Natural killer cell (primary cell): Measurements from ENCODE around the gene ETV6. TPM values are rescaled to one million over a fixed set of nuclear protein-coding genes. Genes with fewer than 3 reads are reported as not detected.

ENCODE experiments used
- ATAC-seq, 3 donors: fragments of 150-1000 bp in 2 of 3; fragments of 200-7000 bp in 1 of 3; cut with Tn5 transposase; 1 replicate in 1 of 3; 2 replicates in 2 of 3; pipeline ENCODE4 v1.10.0; 2021; ENCODE audit warnings: mild to moderate bottlenecking in 2 of 3, moderate library complexity in 2 of 3
- DNase-seq, 2 donors: peaks; one replicate each; pipeline versions ENCODE4 v3.0.0 to v3.0.0-alpha.2; 2013 to 2021; ENCODE audit warnings: mixed read lengths in 1 of 2
- H3K27ac ChIP-seq: one replicate; pipeline ENCODE4 v1.5.1; 2013; ENCODE audit warnings: mild to moderate bottlenecking, low read length
- H3K27me3 ChIP-seq: one replicate; pipeline ENCODE4 v1.6.1; 2013; ENCODE audit warnings: low read length; ENCODE audit not compliant: control insufficient read depth, insufficient read depth
- H3K36me3 ChIP-seq: one replicate; pipeline ENCODE4 v1.6.1; 2013; ENCODE audit warnings: low read length; ENCODE audit not compliant: control insufficient read depth, insufficient read depth
- H3K4me1 ChIP-seq: one replicate; pipeline ENCODE4 v1.6.1; 2013; ENCODE audit warnings: low read length; ENCODE audit not compliant: control insufficient read depth, insufficient read depth
- H3K4me3 ChIP-seq: one replicate; pipeline ENCODE4 v1.5.1; 2013; ENCODE audit warnings: low read length
- H3K9me3 ChIP-seq: one replicate; pipeline ENCODE4 v1.6.1; 2013; ENCODE audit warnings: low read length; ENCODE audit not compliant: control insufficient read depth, insufficient read depth
- H3K27ac Mint-ChIP-seq, 2 donors: one replicate each; pipeline ENCODE4 v1.8.0; 2022; ENCODE audit warnings: mild to moderate bottlenecking in 2 of 2, mixed read lengths in 2 of 2, moderate library complexity in 1 of 2
- H3K27me3 Mint-ChIP-seq, 2 donors: one replicate each; pipeline ENCODE4 v1.8.0; 2022; ENCODE audit warnings: low read depth in 2 of 2, mixed read lengths in 2 of 2
- H3K36me3 Mint-ChIP-seq: one replicate; pipeline ENCODE4 v1.8.0; 2022; ENCODE audit warnings: mixed read lengths
- H3K4me1 Mint-ChIP-seq, 2 donors: one replicate each; pipeline ENCODE4 v1.8.0; 2022; ENCODE audit warnings: mixed read lengths in 2 of 2
- H3K4me3 Mint-ChIP-seq: one replicate; pipeline ENCODE4 v1.8.0; 2022; ENCODE audit warnings: mild to moderate bottlenecking, moderate library complexity, mixed read lengths
- H3K9me3 Mint-ChIP-seq, 2 donors: one replicate each; pipeline ENCODE4 v1.8.0; 2022; ENCODE audit warnings: mixed read lengths in 2 of 2
- WGBS: methylation state at CpG from one replicate; pipeline ENCODE4 v1.1.7; 2013; ENCODE audit warnings: missing lambda C conversion rate; ENCODE audit not compliant: insufficient coverage; 5-methylcytosine and 5-hydroxymethylcytosine counted together
- intact Hi-C: fragments of 100-400 bp; cut with micrococcal nuclease; formaldehyde crosslinking; loops from one replicate; pipeline ENCODE4 v1.14.2; 2022
- total RNA-seq, 4 donors: library from RNA; stranded (reverse); fragments of 120-200 nt in 1 of 4; gene quantifications; one replicate each; pipeline versions ENCODE4 v1.2.3 to v1.2.4, GENCODE V29; 2013 to 2022
- TF ChIP-seq, protein P1 (sequence below): fragments of 200-600 bp; IDR thresholded peaks from one replicate; pipeline ENCODE4 v1.8.0; 2022; ENCODE audit warnings: antibody characterized with exemption

Gene ETV6
- total RNA-seq, 3 donors from 2014 or later (not counting 1 experiment from before 2014, with no cell fraction given) = 38.9 to 49.5 (median 40.6) TPM

- ATAC-seq (peak in 1 of 3 donors; percentile 9), DNase-seq (no peak)
- Histone ChIP-seq H3K27ac (peak overlapping the region; percentile 59), H3K27me3 (no peaks in the 10 kb centered on the region), H3K36me3 (no peaks in the 10 kb centered on the region), H3K9me3 (no peaks in the 10 kb centered on the region), H3K4me1 (peaks cover 14% of the 10 kb centered on the region), H3K4me3 (no peak overlapping the region)
- Mint-ChIP-seq H3K27ac (peak overlapping the region in 1 of 2 donors; percentile 65), H3K4me3 (no peak overlapping the region), H3K36me3 (no peaks in the 10 kb centered on the region), H3K27me3 (no peaks in the 10 kb centered on the region), H3K4me1 (peaks cover 31 to 45% of the 10 kb centered on the region in 2 donors), H3K9me3 (no peaks in the 10 kb centered on the region)
- 100% methylated on average over 1 of the region's 2 CpGs for WGBS
- intact Hi-C loops = no loop called here
- TF ChIP-seq, protein P1, sequence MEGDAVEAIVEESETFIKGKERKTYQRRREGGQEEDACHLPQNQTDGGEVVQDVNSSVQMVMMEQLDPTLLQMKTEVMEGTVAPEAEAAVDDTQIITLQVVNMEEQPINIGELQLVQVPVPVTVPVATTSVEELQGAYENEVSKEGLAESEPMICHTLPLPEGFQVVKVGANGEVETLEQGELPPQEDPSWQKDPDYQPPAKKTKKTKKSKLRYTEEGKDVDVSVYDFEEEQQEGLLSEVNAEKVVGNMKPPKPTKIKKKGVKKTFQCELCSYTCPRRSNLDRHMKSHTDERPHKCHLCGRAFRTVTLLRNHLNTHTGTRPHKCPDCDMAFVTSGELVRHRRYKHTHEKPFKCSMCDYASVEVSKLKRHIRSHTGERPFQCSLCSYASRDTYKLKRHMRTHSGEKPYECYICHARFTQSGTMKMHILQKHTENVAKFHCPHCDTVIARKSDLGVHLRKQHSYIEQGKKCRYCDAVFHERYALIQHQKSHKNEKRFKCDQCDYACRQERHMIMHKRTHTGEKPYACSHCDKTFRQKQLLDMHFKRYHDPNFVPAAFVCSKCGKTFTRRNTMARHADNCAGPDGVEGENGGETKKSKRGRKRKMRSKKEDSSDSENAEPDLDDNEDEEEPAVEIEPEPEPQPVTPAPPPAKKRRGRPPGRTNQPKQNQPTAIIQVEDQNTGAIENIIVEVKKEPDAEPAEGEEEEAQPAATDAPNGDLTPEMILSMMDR = no peak
These were observed 162.7 kb downstream of the ETV6 start for GRCh38 chr12:11812241-11812585.

GRCh38 chr12:11812586-11813437 is 163.3 kb downstream of the ETV6 start:
- Mint-ChIP-seq H3K4me1 (peaks cover 29 to 45% of the 10 kb centered on the region in 2 donors), H3K9me3 (no peaks in the 10 kb centered on the region), H3K36me3 (no peaks in the 10 kb centered on the region), H3K27me3 (no peaks in the 10 kb centered on the region), H3K27ac (peak overlapping the region in 1 of 2 donors; percentile 65), H3K4me3 (no peak overlapping the region)
- intact Hi-C loops = no loop called here
- H3K27me3 ChIP-seq = no peaks in the 10 kb centered on the region
- no peak overlapping the region for H3K4me3 ChIP-seq
- no peaks in the 10 kb centered on the region for H3K9me3 ChIP-seq
- no peaks in the 10 kb centered on the region for H3K36me3 ChIP-seq
- H3K4me1 ChIP-seq = peaks cover 14% of the 10 kb centered on the region
- peak; percentile 63 to 76 (median 64) for ATAC-seq
- DNase-seq = peak in 1 of 2 donors; percentile 38
- 25% methylated on average over 18 of the region's 18 CpGs for WGBS
- TF ChIP-seq, protein P1 = no peak
- H3K27ac ChIP-seq = peak overlapping the region; percentile 59

DNA sequence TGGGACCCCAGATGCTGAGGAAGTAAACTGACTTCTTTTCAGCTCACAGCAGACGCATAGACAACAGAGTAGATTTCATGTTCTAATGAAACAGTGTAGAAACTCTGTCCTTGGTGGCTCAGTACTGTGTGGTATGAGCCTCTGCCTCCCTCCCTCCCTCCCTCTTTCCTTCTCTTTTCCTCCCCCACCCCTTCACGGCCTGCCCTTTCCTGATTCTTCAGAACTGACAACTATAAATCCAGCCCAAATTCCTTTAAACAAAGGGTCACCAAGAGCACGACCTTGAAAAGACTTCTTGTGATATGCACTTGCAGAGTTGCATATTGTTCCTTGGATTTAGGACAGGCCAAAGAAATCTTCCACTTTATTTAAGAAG is 164.0 kb downstream of the ETV6 start:
- Histone ChIP-seq H3K4me1 (peaks cover 14% of the 10 kb centered on the region), H3K36me3 (no peaks in the 10 kb centered on the region), H3K27ac (no peak overlapping the region), H3K4me3 (no peak overlapping the region), H3K9me3 (no peaks in the 10 kb centered on the region), H3K27me3 (no peaks in the 10 kb centered on the region)
- H3K27me3 Mint-ChIP-seq = no peaks in the 10 kb centered on the region
- intact Hi-C loops = no loop called here
- H3K4me3 Mint-ChIP-seq = no peak overlapping the region
- no peaks in the 10 kb centered on the region for H3K36me3 Mint-ChIP-seq
- H3K27ac Mint-ChIP-seq = no peak overlapping the region
- peaks cover 24 to 45% of the 10 kb centered on the region in 2 donors for H3K4me1 Mint-ChIP-seq
- peak in 2 of 3 donors; percentile 7 to 36 for ATAC-seq
- WGBS = 41% methylated on average over 3 of the region's 3 CpGs
- no peaks in the 10 kb centered on the region for H3K9me3 Mint-ChIP-seq
- TF ChIP-seq, protein P1 = no peak
- no peak for DNase-seq
